Activated CD8-positive, alpha-beta T cell treated with anti-CD3 and anti-CD28 coated beads for 36 hours (primary cell): ENCODE measurements around the gene MVK. TPM values are rescaled to one million over a fixed set of nuclear protein-coding genes. Genes with fewer than 3 reads are reported as not detected.
A peak's percentile ranks its signal among the peaks of the same experiment; 100 is the strongest.

Source experiments
- ATAC-seq: fragments of 200-7000 bp; cut with Tn5 transposase; one replicate; pipeline ENCODE4 v1.10.0; 2021; ENCODE audit warnings: mild to moderate bottlenecking, moderate library complexity
- CTCF ChIA-PET: fragments of 350-600 bp; sonication (Branson Sonifier 250); formaldehyde crosslinking; loops from one replicate; lab custom pipeline; 2021; ENCODE audit warnings: antibody characterized with exemption; lab: Charles Lee
- POLR2A ChIA-PET: fragments of 350-600 bp; sonication (Branson Sonifier 250); formaldehyde crosslinking; loops from one replicate; lab custom pipeline; 2021; ENCODE audit warnings: antibody characterized with exemption; lab: Charles Lee
- DNase-seq: peaks from one replicate; pipeline ENCODE4 v3.0.0-alpha.2; 2020
- H3K27ac Mint-ChIP-seq: one replicate; pipeline ENCODE4 v1.8.0; 2021; ENCODE audit warnings: mild to moderate bottlenecking, mixed read lengths
- H3K27me3 Mint-ChIP-seq: one replicate; pipeline ENCODE4 v1.8.0; 2021; ENCODE audit warnings: mixed read lengths
- H3K36me3 Mint-ChIP-seq: one replicate; pipeline ENCODE4 v1.8.0; 2021; ENCODE audit warnings: low read depth, mixed read lengths
- H3K4me1 Mint-ChIP-seq: one replicate; pipeline ENCODE4 v1.8.0; 2021; ENCODE audit warnings: low read depth, mixed read lengths
- H3K4me3 Mint-ChIP-seq: one replicate; pipeline ENCODE4 v1.8.0; 2021; ENCODE audit warnings: mild to moderate bottlenecking, moderate library complexity, mixed read lengths
- H3K9me3 Mint-ChIP-seq: one replicate; pipeline ENCODE4 v1.8.0; 2021; ENCODE audit warnings: mixed read lengths
- intact Hi-C: fragments of 100-400 bp; cut with micrococcal nuclease; formaldehyde crosslinking; loops from one replicate; pipeline ENCODE4 v1.10.0; 2022
- total RNA-seq, 2 experiments: library from RNA; stranded (reverse); gene quantifications; one replicate each; pipeline ENCODE4 v1.2.3, GENCODE V29; 2021
- TF ChIP-seq, protein P1 (sequence below): fragments of 200-600 bp; IDR thresholded peaks from one replicate; pipeline ENCODE4 v1.8.0; 2022; ENCODE audit warnings: antibody characterized with exemption, mild to moderate bottlenecking

Gene MVK
- total RNA-seq: 10 to 100 TPM; 16.2 to 19.8 TPM

DNA sequence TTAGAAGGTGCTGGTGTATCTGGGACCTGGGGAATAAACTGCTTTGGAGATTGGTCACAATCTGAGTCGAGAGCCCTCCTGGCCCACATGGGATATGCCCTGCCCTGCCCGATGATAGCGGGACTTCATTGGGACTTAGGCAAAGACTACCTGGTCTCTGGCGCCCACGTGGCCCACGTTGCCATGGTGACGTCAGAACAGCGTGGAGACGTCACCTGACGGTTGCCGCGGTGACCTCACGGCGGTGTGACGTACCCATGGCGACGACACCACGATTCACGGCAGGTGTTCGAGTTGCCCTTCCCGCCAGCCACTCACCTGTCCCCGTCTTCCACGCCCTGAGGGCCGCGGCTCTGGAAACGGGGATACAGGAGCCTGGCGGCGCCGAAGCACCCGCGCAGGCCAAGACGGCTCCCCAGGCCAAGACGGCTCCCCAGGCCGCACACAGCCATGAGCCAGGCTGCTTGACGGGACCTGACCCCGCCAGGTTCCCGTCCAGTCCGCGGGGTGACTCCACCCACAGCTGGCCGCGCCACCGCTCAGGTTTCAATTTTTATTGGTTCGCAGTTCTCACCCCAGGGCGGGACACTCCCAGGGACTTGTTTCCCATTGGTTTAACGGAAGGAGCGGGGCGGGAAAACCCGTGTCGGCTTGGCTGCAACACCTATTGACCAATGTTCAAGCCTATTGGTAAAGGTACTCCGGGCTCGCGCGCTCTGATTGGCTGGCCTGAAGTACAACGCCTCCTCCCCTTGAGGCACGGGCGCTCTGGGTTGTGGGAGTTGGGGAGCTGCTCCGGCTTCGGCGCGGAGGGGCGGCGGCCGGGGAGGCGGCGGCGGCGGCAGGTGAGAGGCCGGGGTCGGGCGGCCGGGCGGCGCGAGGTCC is at the start of gene MVK, which contains the start of gene MMAB:
MVK (plus strand) TSS at position 766 of the 885 bp plus-strand sequence. CDS start 1,029 bp downstream, outside the sequence.
MMAB (minus strand) TSS at position 476 of the 885 bp plus-strand sequence; CDS start at position 452, 24 bp downstream.
- Mint-ChIP-seq H3K9me3 (peaks cover 2% of the 10 kb centered on the region), H3K27ac (peak within 1 kb of the TSS; percentile 97), H3K36me3 (peaks cover 39% of the 10 kb centered on the region), H3K4me1 (peaks cover 28% of the 10 kb centered on the region), H3K4me3 (peak within 1 kb of the TSS; percentile 96), H3K27me3 (no peaks in the 10 kb centered on the region)
- ATAC-seq: peak; percentile 98
- peak; percentile 100 for DNase-seq
- TF ChIP-seq, protein P1, sequence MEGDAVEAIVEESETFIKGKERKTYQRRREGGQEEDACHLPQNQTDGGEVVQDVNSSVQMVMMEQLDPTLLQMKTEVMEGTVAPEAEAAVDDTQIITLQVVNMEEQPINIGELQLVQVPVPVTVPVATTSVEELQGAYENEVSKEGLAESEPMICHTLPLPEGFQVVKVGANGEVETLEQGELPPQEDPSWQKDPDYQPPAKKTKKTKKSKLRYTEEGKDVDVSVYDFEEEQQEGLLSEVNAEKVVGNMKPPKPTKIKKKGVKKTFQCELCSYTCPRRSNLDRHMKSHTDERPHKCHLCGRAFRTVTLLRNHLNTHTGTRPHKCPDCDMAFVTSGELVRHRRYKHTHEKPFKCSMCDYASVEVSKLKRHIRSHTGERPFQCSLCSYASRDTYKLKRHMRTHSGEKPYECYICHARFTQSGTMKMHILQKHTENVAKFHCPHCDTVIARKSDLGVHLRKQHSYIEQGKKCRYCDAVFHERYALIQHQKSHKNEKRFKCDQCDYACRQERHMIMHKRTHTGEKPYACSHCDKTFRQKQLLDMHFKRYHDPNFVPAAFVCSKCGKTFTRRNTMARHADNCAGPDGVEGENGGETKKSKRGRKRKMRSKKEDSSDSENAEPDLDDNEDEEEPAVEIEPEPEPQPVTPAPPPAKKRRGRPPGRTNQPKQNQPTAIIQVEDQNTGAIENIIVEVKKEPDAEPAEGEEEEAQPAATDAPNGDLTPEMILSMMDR: no peak
- POLR2A ChIA-PET: interaction anchor here (1.0 kb wide), 2 partner anchors 20 to 96 kb away, joined by 3 to 6 read pairs; partner anchors contain the start of genes KCTD10 and UBE3B
- intact Hi-C loops: no loop called here
- CTCF ChIA-PET: interaction anchor here (0.9 to 6.1 kb wide), 12 partner anchors 11 to 272 kb away, joined by 3 to 39 read pairs (median 5); partner anchors contain the start of genes FAM222A, KCTD10 and UBE3B

DNA sequence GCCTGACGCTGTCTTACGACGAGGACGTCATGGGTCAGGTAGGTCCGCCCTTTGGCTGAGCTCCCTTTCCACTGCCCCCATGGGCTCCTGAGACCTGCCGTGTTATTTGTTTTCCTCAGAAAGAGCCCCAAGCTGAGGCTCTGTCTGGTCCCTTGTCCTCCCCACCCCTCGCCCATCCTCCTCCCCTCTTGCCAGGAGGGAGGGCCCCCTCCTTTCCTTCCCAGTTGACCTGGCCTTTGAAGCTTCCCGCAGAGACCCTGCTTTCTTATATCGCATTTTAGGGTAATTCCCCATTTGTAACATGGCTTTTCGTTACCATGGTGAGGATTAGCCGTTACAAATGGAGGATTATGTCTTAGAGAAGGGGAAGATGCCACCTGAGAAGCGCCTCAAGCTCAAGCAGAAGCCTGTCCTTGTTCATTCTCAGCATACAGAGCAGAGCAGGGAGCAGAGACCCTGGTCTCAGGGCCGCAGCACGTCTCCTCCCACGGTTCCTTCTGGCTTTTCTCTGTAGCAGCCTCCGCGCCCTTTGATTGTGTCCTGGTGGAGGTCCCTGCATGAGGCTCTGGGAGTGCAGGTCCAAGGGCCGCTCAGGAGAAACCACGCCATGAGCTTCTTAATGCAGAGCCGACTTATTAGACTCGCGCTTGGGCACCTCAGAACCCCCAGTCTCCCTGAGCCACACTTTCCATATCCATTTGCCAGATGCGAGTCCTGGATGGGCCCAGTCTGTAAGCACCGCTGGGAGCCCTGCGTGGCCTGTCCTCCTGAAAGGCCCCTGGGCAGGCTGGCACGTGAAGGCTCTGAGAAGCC is 48.9 kb upstream of the MVK start:
- Mint-ChIP-seq H3K4me1 (no peaks in the 10 kb centered on the region), H3K27me3 (no peaks in the 10 kb centered on the region), H3K9me3 (no peaks in the 10 kb centered on the region), H3K36me3 (peaks cover 4% of the 10 kb centered on the region), H3K4me3 (no peak overlapping the region), H3K27ac (no peak overlapping the region)
- ChIA-PET POLR2A (no interaction called here), CTCF (interaction anchor here (0.7 to 1.4 kb wide), 3 partner anchors 73 to 251 kb away, joined by 3 to 5 read pairs (median 4); no protein-coding TSS in a partner anchor)
- no peak for DNase-seq
- no peak for ATAC-seq
- TF ChIP-seq, protein P1: no peak
- intact Hi-C loops: no loop called here

GRCh38 chr12:109525279-109525585 is 48.4 kb upstream of the MVK start:
- CTCF ChIA-PET: interaction anchor here (0.7 to 1.5 kb wide), 4 partner anchors 56 to 320 kb away, joined by 3 to 5 read pairs (median 4); no protein-coding TSS in a partner anchor
- no peak overlapping the region for H3K4me3 Mint-ChIP-seq
- H3K36me3 Mint-ChIP-seq: peaks cover 4% of the 10 kb centered on the region
- DNase-seq (no peak), ATAC-seq (no peak)
- intact Hi-C loops: no loop called here
- H3K9me3 Mint-ChIP-seq: no peaks in the 10 kb centered on the region
- H3K27ac Mint-ChIP-seq: no peak overlapping the region
- TF ChIP-seq, protein P1: no peak
- POLR2A ChIA-PET: no interaction called here
- H3K4me1 Mint-ChIP-seq: no peaks in the 10 kb centered on the region
- H3K27me3 Mint-ChIP-seq: no peaks in the 10 kb centered on the region

DNA sequence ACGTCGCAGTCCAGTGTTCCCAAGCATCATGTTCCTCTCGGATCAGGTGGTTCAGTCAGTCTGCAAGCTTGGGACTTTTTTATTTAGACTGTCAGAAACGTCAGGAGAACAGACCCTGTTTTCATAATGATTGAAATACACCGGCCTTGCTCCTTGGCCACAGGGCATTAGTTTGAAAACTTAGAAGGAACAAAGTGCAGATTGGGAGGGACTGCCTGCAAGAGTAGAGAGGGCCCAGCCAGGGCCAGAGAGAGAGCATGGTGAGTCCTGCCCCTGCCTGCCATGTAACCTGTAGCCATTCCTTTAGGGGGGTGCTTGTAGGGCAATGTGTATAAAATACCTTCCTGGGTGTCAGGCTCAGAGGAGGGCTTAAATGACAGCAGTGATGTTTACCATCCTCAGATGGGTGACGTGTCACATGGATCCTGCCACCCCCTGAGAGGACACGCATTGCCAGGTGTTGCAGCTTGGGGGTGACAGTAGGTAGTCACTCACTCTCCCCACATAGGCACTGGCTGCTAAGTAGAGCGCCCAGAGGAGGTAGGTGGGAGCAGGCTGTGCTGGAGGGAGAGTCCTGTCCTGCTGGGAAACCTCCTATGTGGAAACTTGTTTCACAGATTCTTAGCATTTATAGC is 46.0 kb upstream of the MVK start:
- CTCF ChIA-PET: no interaction called here
- POLR2A ChIA-PET: no interaction called here
- H3K27ac Mint-ChIP-seq: peak overlapping the region; percentile 14
- TF ChIP-seq, protein P1: no peak
- H3K9me3 Mint-ChIP-seq: no peaks in the 10 kb centered on the region
- no peaks in the 10 kb centered on the region for H3K27me3 Mint-ChIP-seq
- H3K36me3 Mint-ChIP-seq: peaks cover 3% of the 10 kb centered on the region
- ATAC-seq (no peak), DNase-seq (no peak)
- no peak overlapping the region for H3K4me3 Mint-ChIP-seq
- H3K4me1 Mint-ChIP-seq: no peaks in the 10 kb centered on the region
- intact Hi-C loops: no loop called here
